Fibroblast of lung (primary cell): Measurements from ENCODE around the gene WDSUB1. TPM values are rescaled to one million over a fixed set of nuclear protein-coding genes. Genes with fewer than 3 reads are reported as not detected.

Experiments
- DNase-seq, 2 donors: peaks; one replicate each; pipeline versions ENCODE4 v3.0.0 to v3.0.0-alpha.2; 2010; ENCODE audit warnings: low read depth in 2 of 2
- H2AFZ ChIP-seq: 2 replicates; pipeline ENCODE4 v1.5.1; 2012; ENCODE audit warnings: low read length, control low read depth, inconsistent platforms
- H3K27ac ChIP-seq: 2 replicates; pipeline ENCODE4 v1.5.1; 2011; ENCODE audit warnings: low read length, control low read depth; ENCODE audit not compliant: insufficient read depth
- H3K27me3 ChIP-seq: 2 replicates; pipeline ENCODE4 v1.5.1; 2011; ENCODE audit warnings: mild to moderate bottlenecking, low read length; ENCODE audit not compliant: control insufficient read depth, insufficient read depth
- H3K36me3 ChIP-seq: 2 replicates; pipeline ENCODE4 v1.5.1; 2011; ENCODE audit warnings: low read length; ENCODE audit not compliant: control insufficient read depth, insufficient read depth
- H3K4me1 ChIP-seq: 2 replicates; pipeline ENCODE4 v1.5.1; 2011; ENCODE audit warnings: low read length; ENCODE audit not compliant: control insufficient read depth, insufficient read depth; ENCODE audit errors: extremely low read depth
- H3K4me2 ChIP-seq: 2 replicates; pipeline ENCODE4 v1.5.1; 2011; ENCODE audit warnings: low read length, control low read depth; ENCODE audit not compliant: insufficient read depth; ENCODE audit errors: extremely low read depth
- H3K4me3 ChIP-seq, 4 experiments: fragments of 200-600 bp in 1 of 4; sonication (generic) in 1 of 4; replicated peaks in 1 of 4; 2 replicates each; pipeline ENCODE4 v1.5.1; 2011 to 2016; ENCODE audit warnings: low read length in 4 of 4, low read depth in 3 of 4, mild to moderate bottlenecking in 3 of 4, control low read depth in 2 of 4, inconsistent platforms in 1 of 4, mixed read lengths in 1 of 4; ENCODE audit not compliant: insufficient read depth in 1 of 4; ENCODE audit errors: control extremely low read depth in 1 of 4
- H3K79me2 ChIP-seq: 2 replicates; pipeline ENCODE4 v1.5.1; 2012; ENCODE audit warnings: mild to moderate bottlenecking, low read length, inconsistent platforms; ENCODE audit not compliant: control insufficient read depth, insufficient read depth
- H3K9ac ChIP-seq: 2 replicates; pipeline ENCODE4 v1.5.1; 2011; ENCODE audit warnings: mild to moderate bottlenecking, low read length, control low read depth; ENCODE audit not compliant: insufficient read depth
- H3K9me3 ChIP-seq: 2 replicates; pipeline ENCODE4 v1.5.1; 2012; ENCODE audit warnings: low read depth, low read length; ENCODE audit not compliant: control insufficient read depth, insufficient read depth
- H4K20me1 ChIP-seq: 2 replicates; pipeline ENCODE4 v1.5.1; 2011; ENCODE audit warnings: low read length; ENCODE audit not compliant: control insufficient read depth, insufficient read depth; ENCODE audit errors: extremely low read depth
- CTCF ChIP-seq, 2 donors: IDR thresholded peaks in 1 of 2; conservative IDR thresholded peaks in 1 of 2; 1 replicate in 1 of 2; 2 replicates in 1 of 2; pipeline ENCODE4 v1.5.1; 2011 to 2012; ENCODE audit warnings: low read length in 2 of 2, control low read depth in 1 of 2, inconsistent platforms in 1 of 2, low read depth in 1 of 2, mild to moderate bottlenecking in 1 of 2
- EZH2 ChIP-seq: IDR thresholded peaks from 2 replicates; pipeline ENCODE4 v1.5.1; 2012; ENCODE audit warnings: low read length, control low read depth, mild to moderate bottlenecking; ENCODE audit errors: missing control alignments
- polyA minus RNA-seq: library from RNA; depleted of rRNA, polyadenylated mRNA; stranded (reverse); fragments of >200 nt; gene quantifications from 2 replicates; pipeline ENCODE4 v1.2.3, GENCODE V29; 2011; ENCODE audit warnings: low replicate concordance
- polyA plus RNA-seq, 2 donors: library from polyadenylated mRNA; depleted of rRNA in 1 of 2; stranded (reverse) in 1 of 2; unstranded in 1 of 2; fragments of >200 nt; gene quantifications; 2 replicates each; pipeline ENCODE4 v1.2.1, GENCODE V29; 2011 to 2012; ENCODE audit warnings: missing spikeins in 1 of 2
- total RNA-seq: library from RNA; depleted of rRNA; stranded (reverse); fragments of >200 nt; gene quantifications from 2 replicates; pipeline ENCODE4 v1.2.1, GENCODE V29; 2014

The WDSUB1 gene
- 15.2 and 18.3 TPM in 2 replicates for total RNA-seq
- polyA plus RNA-seq = 5.8 and 7.5 TPM in 2 replicates
- 5.7 and 6.1 TPM in 2 replicates for polyA plus RNA-seq (2012)
- 1.6 and 5.0 TPM in 2 replicates for polyA minus RNA-seq

GRCh38 chr2:159285929-159286708 lies at the start of gene WDSUB1:
TSS of gene WDSUB1 (minus strand) at chr2:159286703. CDS start at chr2:159283069, 3,634 bp downstream.
- H3K4me1 ChIP-seq = peaks cover 5% of the 10 kb centered on the region
- TF ChIP-seq CTCF (conservative IDR thresholded peaks at IDR 0.05 in 1 of 2, IDR thresholded peaks at IDR 0.05 in 1 of 2; ENCODE audit: low read depth in 1 of 2, low read length in 2 of 2) (no peak), EZH2 (no peak)
- H3K27ac ChIP-seq = peak within 1 kb of the TSS; percentile 84
- peak within 1 kb of the TSS; percentile 69 to 91 (median 80) for H3K4me3 ChIP-seq
- H2AFZ ChIP-seq = peak within 1 kb of the TSS; percentile 97
- H3K27me3 ChIP-seq = no peaks in the 10 kb centered on the region
- no peaks in the 10 kb centered on the region for H3K36me3 ChIP-seq
- DNase-seq = peak; percentile 47 to 58
- no peaks in the 10 kb centered on the region for H3K9me3 ChIP-seq
- no peaks in the 10 kb centered on the region for H3K79me2 ChIP-seq
- H3K9ac ChIP-seq = peak within 1 kb of the TSS; percentile 80
- no peaks in the 10 kb centered on the region for H4K20me1 ChIP-seq
- peak within 1 kb of the TSS; percentile 86 for H3K4me2 ChIP-seq

GRCh38 chr2:159326569-159327255 lies 40.2 kb upstream of the WDSUB1 start:
- Histone ChIP-seq H2AFZ (no peak overlapping the region), H3K27ac (no peak overlapping the region), H3K9me3 (no peaks in the 10 kb centered on the region), H3K4me2 (no peak overlapping the region), H3K4me1 (no peaks in the 10 kb centered on the region), H3K27me3 (no peaks in the 10 kb centered on the region), H3K9ac (no peak overlapping the region), H3K79me2 (no peaks in the 10 kb centered on the region), H3K36me3 (no peaks in the 10 kb centered on the region), H4K20me1 (no peaks in the 10 kb centered on the region), H3K4me3 (no peak overlapping the region)
- DNase-seq = peak in 1 of 2 donors; percentile 89
- no peak for TF ChIP-seq CTCF (conservative IDR thresholded peaks at IDR 0.05 in 1 of 2, IDR thresholded peaks at IDR 0.05 in 1 of 2; ENCODE audit: low read depth in 1 of 2, low read length in 2 of 2)
- no peak for TF ChIP-seq EZH2

- no peak for DNase-seq
- H3K9me3 ChIP-seq = no peaks in the 10 kb centered on the region
- no peaks in the 10 kb centered on the region for H3K27me3 ChIP-seq
- H3K9ac ChIP-seq = no peak overlapping the region
- no peak overlapping the region for H2AFZ ChIP-seq
- H4K20me1 ChIP-seq = no peaks in the 10 kb centered on the region
- H3K4me3 ChIP-seq = no peak overlapping the region
- no peaks in the 10 kb centered on the region for H3K4me1 ChIP-seq
- no peak overlapping the region for H3K4me2 ChIP-seq
- no peaks in the 10 kb centered on the region for H3K36me3 ChIP-seq
- TF ChIP-seq CTCF (conservative IDR thresholded peaks at IDR 0.05 in 1 of 2, IDR thresholded peaks at IDR 0.05 in 1 of 2; ENCODE audit: low read depth in 1 of 2, low read length in 2 of 2) (no peak), EZH2 (no peak)
- H3K27ac ChIP-seq = no peak overlapping the region
- H3K79me2 ChIP-seq = no peaks in the 10 kb centered on the region
Observed at GRCh38 chr2:159322419-159322818, 35.9 kb upstream of the WDSUB1 start.
